Spleen (tissue), 7 donors: ENCODE measurements around the gene KRT8.

Experiments
- POLR2A ChIP-seq, 3 donors: fragments of 450-650 bp; IDR thresholded peaks; one replicate each; pipeline ENCODE4 v1.5.1; 2017; ENCODE audit warnings: antibody characterized with exemption in 3 of 3, mild to moderate bottlenecking in 1 of 3
- TF ChIP-seq, protein P1 (sequence below), 11 experiments: fragments of 200-600 bp in 7 of 11; fragments of 450-650 bp in 4 of 11; sonication (generic) in 4 of 11; IDR thresholded peaks in 8 of 11; conservative IDR thresholded peaks in 3 of 11; 1 replicate in 7 of 11; 2 replicates in 4 of 11; pipeline versions ENCODE4 v1.4.0 to v1.8.0; 2016 to 2021; ENCODE audit warnings: antibody characterized with exemption in 11 of 11, inconsistent platforms in 4 of 11, mild to moderate bottlenecking in 1 of 11
- donor health status: DM: no; HTN: no; CAD: no; lungs with moderate emphysema.
- donor health status: DM: no; HTN: no; CAD: no.
- donor health status: DM: no; HTN: no; CAD: no.

DNA sequence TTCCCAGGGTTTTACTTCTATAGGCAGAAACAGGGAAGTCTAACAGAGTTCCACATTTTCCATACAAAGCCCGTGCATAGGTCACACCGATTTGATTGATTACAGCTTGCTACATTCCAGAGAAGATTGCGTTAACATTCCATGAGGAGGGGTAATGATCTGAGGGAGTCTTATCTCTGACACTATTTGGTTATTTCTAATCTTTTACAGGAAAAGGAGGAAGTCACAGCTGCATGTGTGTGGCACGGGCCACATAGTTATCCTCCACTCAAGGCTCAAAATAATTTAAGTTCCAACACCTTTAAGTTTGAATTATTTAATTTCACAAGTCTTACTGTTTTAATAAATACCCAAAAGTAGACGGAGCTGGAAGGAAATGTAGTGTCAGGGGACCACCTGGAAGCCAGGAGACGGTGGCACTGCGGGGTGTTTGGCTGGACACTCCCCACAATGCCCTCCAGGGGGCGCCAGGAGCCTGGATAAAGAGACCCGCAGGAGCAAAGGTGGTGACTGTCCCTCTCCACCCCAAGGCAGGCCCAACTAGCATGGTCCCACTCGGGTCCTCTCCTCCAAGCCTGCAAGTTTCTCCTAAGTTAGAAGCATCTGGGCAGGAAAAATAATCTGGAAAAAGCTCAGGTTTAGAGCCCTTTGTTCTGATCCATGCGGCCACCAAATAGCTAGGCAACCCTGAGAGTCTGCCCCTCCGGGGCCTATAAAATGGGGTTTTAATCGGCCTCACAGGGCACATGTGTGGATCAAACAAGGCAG, 20.2 kb downstream of the KRT8 start:
- TF ChIP-seq POLR2A (IDR thresholded peaks at IDR 0.05) = no peak
- TF ChIP-seq, protein P1, sequence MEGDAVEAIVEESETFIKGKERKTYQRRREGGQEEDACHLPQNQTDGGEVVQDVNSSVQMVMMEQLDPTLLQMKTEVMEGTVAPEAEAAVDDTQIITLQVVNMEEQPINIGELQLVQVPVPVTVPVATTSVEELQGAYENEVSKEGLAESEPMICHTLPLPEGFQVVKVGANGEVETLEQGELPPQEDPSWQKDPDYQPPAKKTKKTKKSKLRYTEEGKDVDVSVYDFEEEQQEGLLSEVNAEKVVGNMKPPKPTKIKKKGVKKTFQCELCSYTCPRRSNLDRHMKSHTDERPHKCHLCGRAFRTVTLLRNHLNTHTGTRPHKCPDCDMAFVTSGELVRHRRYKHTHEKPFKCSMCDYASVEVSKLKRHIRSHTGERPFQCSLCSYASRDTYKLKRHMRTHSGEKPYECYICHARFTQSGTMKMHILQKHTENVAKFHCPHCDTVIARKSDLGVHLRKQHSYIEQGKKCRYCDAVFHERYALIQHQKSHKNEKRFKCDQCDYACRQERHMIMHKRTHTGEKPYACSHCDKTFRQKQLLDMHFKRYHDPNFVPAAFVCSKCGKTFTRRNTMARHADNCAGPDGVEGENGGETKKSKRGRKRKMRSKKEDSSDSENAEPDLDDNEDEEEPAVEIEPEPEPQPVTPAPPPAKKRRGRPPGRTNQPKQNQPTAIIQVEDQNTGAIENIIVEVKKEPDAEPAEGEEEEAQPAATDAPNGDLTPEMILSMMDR (IDR thresholded peaks at IDR 0.05 in 8 of 11, conservative IDR thresholded peaks at IDR 0.05 in 3 of 11) = peak; percentile 74 to 94 (median 88)
